COLO829 (cell line): ENCODE data around the gene LRRC8E.
"Not testable (repeated sequence)": the region's sequence is repeated elsewhere in the genome, so short reads cannot be mapped to it uniquely, and the experiment has no call there.

Source experiments
- DNase-seq: peaks from one replicate; pipeline ENCODE4 v3.0.0; 2012; ENCODE audit warnings: low spot score

Gene LRRC8E

DNA sequence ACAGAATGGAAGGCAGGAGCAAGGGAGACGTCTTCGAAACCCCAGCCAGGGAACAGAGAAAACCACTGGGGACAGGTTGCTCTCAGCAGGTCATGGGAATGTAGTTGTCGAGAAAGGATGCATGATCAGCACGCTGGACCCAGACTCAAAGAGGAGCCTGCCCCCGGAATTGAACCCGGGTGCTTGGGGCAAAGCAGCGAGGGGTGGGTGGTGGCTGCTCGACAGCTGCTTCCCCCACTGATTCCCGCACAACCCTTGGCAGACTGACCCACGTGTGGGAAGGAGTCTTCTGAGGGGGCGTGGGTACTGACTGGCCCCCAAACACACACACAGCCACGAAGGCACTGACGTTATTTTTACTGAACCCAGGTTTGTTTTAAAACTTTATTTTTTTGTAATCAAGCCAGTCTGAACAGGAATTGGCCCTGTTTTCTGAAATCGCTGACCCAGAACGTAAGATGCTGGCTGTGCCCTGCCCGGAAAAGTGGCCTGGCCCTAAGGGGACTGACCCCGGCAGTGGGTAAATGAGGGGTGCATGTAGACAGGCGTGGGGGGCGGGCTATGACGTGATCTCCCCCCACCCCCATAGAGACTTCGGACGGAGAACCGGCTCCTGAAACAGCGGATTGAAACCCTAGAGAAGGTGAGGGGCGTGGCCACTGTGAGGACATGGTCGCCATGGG is 32.7 kb upstream of the LRRC8E start:
- DNase-seq: no peak

GRCh38 chr19:7856109-7856591 is 32.2 kb upstream of the LRRC8E start:
- DNase-seq: no peak

GRCh38 chr19:7856679-7857663 is 31.3 kb upstream of the LRRC8E start:
- no peak for DNase-seq

DNA sequence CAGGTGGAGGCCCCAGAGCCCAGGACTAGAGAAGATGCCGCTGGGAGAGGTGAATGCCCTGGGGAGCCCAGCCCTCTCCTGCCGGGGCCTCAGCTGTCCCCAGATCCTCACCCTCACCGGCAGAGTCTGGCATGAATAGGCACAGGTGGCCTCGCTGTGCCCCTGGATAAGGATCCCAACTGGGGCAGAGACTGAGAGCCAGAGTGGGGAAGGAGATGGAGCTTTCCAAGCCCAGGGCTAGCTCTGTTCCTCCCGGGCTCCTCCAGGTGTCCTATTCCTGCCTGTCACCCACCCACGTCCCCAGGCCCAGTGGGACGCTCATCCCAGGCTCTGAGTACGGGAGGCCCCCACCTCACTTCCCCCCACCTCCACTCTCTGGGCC is 30.6 kb upstream of the LRRC8E start:
- no peak for DNase-seq

DNA sequence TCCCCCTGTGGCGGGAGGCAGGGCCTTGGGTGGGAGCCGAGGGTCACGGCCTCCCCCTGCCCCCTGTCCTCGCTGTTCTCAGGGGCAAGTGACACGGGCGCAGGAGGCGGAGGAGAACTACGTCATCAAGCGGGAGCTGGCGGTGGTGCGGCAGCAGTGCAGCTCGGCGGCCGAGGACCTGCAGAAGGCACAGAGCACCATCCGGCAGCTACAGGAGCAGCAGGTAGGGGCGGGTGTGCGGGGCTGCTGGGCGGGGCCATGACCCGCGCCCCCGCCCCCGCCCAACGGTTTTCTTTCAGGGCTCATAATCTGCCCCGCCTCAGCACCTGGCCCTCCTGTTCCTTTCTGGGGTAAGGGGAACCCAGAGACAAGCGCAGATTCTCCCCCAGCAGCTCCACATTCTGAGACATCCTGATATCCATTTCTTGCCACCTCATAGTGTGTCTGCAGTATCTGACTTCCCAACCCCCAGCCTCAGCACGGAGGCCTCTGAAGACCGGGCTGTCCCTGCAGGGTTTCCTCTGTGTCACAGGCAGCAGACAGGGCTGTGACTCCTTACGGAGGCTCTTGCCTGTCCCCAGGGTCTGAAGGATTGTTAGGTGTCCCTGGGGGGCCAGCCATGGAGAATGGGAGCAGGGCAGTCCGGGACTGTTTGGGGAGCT is 30.1 kb upstream of the LRRC8E start:
- no peak for DNase-seq

GRCh38 chr19:7859087-7859486 is 29.2 kb upstream of the LRRC8E start:
- not testable (repeated sequence) for DNase-seq

DNA sequence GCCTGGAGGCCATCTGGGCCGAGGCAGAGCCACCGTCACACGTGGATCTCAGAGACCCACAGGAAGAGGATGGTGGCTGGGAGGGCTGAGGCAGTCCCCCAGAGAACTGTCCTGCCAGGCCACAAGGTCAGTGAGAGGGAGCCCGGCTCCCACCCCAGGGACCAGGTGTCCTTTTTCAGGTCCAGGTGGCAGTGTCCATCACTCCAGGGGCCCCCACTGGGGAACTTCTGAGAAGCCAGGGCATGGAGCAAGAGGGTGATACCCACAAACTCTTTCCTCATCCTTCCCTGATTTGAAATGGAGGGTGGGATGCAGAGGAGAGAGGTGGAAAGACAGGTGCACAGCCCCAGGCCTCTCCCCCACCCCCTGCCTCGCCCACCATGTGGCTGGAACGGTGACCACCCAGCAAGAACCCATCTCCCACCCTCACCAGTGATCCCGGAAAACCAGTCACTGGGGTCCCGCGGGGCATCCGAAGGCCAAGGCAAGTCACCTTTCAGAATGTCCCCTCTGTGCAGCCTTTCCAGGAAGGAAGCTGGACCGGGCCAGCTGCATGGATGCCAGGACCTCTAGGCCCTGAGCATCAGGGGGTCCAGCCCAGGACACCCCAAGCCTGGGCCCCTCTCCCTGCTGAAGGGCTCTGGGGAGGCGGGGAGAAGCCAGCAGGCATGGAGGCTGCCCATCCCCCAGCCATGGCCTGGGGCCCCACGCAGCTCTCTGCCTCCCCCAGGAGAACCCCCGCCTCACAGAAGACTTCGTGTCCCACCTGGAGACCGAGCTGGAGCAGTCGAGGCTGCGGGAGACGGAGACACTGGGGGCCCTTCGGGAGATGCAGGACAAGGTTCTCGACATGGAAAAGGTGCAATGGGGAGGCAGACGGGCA is 28.2 kb upstream of the LRRC8E start:
- DNase-seq: no peak

GRCh38 chr19:7860714-7861618 is 27.3 kb upstream of the LRRC8E start:
- no peak for DNase-seq

DNA sequence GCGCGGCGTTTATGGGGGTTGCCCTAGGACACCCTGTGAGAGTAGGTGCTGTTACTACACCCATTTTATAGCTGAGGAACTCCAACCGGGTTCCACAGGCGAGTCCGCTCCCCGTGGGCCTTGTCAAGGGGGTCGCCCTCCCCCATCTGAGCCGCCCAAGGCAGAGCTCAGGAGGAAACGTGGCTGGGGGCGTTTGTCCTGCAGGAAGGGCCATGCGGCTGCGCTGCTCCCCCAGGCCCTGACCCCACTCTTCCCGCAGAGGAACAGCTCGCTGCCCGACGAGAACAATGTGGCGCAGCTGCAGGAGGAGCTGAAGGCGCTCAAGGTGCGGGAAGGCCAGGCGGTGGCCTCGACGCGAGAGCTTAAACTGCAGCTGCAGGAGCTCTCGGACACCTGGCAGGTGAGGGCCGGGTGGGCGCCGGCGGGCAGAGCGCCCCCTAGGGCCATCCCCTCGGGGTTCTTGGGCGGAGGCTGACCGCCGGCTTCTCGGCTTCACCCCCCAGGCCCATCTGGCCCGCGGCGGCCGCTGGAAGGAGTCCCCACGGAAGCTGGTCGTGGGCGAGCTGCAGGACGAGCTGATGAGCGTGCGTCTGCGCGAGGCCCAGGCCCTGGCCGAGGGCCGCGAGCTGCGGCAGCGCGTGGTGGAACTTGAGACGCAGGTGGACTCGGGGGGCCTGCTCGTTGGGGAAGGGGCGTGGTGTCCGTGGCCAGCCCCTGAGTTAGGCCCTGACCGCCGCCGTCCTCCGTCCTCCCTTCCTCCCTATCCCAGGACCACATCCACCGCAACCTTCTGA is 26.5 kb upstream of the LRRC8E start:
- DNase-seq: no peak

DNA sequence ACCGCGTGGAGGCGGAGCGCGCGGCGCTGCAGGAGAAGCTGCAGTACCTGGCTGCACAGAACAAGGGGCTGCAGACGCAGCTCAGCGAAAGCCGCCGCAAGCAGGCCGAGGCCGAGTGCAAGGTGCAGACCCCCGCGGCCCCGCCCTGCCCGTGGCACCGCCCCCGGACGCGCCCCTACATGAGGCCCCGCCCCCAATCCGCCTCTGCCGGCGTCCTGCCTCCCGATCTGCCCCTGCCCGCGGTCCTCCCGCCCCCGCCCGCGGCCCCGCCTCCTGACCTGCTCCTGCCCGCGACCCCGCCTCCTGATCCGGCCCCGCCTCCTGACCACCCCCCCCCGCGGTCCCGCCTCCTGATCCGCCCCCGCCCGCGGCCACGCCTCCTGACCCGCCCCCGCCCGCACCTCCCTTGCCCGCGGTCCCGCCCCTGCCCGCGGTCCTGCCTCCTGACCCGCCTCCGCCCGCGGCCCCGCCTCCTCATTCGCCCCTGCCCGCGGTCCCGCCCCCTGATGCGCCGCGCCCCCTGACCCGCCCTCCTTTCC is 25.8 kb upstream of the LRRC8E start:
- peak; percentile 38 for DNase-seq

DNA sequence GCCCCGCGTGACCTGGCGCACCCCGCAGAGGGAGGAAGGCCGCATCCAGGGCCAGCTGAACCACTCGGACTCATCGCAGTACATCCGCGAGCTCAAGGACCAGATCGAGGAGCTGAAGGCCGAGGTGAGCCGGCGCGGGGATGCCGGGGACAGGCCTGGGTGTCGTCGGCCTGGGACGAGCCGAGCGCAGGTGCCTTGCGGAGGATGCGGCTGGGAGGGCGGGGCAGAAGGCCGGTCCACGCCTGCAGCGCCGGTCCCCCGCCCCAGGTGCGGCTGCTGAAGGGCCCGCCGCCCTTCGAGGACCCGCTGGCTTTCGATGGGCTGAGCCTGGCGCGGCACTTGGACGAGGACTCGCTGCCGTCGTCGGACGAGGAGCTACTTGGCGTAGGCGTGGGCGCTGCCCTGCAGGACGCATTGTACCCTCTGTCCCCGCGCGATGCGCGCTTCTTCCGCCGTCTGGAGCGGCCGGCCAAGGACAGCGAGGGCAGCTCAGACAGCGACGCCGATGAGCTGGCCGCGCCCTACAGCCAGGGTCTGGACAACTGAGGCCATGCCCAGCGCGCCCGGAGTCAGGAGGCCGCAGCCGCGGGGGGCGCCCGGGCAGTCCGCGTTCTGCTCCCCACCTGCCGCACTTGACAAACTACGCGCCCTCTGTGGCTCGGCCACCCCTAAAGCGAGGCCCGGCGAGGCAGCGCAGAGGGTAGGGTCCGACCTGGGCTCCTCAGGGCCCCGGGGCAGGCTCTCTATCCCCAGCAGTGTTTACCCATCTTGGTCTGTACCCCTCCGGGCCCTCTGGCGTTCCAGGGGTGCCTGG is 24.9 kb upstream of the LRRC8E start:
- DNase-seq: no peak

- DNase-seq: no peak
Measured at GRCh38 chr19:7863971-7864689, 24.2 kb upstream of the LRRC8E start.

DNA sequence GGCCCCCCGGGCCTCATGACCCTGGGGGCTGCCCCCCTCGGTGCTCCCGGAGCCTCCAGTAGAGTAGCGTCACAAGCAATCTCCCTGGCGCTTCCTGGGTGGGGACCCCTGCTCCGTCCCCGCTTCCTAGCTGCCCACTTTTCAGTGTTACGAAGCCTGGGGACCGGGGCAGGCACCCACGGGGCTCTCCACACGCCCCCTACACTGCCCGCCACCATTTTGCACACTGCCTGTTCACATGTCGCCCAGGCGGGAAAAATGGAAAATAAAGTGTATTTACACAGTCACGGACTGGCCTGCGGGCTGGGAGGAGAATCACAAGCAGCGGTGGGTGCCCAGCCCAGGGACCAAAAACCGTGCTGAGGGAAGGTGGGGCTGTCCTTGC is 23.6 kb upstream of the LRRC8E start:
- no peak for DNase-seq

DNA sequence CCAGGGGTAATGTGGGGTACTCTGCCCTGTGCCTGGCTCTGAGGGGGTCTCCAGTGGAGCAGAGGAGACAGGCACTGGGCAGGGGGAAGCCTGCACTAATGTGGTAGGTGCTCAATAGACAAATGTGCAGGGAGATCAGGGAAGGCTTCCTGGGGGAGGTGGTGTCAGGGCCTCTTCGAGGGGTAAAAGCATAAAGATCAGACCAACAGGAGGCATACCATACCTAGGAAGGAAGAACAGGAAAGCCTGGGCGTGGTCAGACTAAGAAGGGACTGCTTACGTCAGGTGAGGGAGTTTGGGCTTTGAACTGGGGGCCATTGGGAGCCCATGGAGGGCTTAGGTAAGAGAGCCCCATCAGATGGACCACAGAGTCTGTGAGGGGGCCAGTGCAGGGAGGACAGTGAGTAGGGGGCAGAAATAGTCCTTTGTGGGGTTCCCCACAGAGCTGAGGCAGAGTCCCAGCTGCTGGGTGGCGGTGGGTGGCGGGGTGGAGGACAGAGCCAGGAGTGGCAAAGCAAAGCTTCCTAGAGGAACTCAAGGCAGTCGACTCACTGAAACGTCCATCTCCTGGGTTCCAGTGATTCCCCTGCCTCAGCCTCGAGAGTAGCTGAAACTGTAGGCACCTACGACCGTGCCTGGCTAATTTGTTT is 22.9 kb upstream of the LRRC8E start:
- no peak for DNase-seq

DNA sequence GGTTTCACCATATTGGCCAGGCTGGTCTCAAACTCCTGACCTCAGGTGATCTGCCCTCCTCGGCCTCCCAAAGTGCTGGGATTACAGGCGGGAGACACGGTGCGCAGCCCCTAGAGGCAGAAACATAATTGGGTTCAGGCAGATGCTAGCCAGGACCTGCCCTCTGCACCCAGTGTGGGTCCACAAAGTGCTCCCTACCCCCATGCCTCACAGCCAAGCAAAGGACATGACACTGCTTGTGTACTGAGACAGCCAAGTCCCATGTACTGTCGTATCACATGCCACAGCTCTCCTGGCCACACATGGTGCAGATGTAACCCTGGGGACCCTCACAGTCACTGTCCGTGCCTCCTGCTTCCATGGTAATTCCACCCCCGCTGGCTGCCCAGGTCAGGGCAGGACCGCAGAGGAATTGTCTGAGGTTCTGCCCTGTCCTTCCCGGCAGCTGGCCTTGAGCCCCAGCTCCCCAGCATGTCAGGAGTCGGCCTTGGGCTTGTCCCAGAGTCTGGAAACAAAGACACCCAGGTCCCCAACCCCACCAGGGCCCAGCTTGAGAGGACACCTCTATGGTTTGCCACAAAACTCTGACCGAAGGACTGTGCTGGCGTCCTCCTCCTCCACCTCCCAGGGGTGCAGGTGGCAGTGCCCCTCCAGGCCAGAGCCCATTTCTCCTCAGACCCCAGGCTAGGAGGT is 21.8 kb upstream of the LRRC8E start:
- no peak for DNase-seq

DNA sequence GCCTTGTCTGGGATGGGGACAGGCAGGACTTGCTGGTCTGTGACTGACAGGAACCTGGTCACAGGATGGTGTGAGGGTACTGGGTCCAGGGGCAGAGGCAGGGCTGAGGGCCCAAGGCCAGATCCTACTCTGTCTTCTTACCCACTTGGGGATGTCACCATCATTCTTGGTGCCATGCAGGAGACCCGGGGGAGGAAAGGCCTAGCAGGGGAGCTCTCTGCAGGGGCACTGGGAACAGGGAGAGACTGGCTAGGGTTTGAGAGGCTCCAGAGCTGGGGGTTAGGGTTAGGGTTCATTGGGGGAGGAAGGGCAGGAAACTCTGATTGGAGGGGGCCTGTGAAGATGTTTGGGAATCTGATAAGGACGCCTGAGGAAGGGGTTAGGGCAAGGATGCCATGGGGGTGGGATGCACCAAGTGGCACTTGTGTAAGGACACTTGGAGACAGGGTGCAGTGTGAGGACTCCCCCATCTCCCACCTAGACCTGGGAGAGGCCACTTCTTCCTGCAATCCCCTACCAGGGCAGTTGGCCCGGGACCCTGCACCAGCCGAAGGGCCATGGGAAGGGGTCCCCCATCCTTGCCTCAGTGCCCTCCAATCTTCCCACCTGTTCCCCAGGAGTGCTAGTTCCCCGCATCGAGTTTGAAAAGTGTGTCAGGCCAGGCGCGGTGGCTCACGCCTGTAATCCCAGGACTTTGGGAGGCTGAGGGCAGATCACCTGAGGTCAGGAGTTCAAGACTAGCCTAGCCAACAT is 21.0 kb upstream of the LRRC8E start:
- DNase-seq: no peak
